ENCODE results near the gene ELL. TPM values are rescaled to one million over a fixed set of nuclear protein-coding genes. Genes with fewer than 3 reads are reported as not detected.

The ELL gene
- total RNA-seq, 1 experiment from 2014 or later = 15.9 TPM

DNA sequence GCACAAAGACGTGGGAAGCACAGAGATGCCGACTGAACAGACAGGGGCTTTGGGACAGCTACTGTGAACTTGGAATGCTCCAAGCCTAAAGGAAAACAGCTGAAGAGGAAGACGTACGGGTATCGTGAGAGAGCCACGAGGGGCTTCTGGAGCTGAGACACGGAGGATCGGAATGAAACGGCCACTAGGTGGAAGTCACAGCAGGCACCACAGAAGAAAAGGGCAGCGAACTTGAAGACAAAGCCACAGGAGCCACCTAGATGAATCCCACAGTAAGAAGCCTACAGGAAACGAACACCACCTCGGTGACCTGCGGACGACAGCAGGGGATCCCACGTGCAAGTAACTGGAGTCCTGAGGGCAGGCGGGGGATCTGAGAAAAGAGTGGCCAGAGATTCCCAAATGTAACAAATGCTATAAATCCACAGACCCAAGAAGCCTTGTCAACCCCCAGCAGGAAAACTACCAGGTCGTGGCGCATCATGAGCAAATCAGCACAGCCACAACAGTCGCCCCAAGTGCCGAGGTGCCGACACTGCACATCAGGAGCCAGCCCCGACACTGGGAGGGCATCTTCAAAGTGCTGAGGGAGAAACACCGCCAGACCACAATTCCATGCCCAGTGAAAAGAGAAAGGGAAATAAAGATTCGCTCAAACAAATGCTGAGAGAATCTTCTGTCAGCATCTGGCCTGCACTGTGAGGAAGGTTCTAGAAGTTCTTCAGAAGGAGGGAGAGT is 44.7 kb downstream of the ELL start:
- no peak for DNase-seq (ENCODE audit: low spot score)
- in situ Hi-C loops (cut with HindIII; ENCODE audit: low sequenced_read_pairs) = no loop called here

DNA sequence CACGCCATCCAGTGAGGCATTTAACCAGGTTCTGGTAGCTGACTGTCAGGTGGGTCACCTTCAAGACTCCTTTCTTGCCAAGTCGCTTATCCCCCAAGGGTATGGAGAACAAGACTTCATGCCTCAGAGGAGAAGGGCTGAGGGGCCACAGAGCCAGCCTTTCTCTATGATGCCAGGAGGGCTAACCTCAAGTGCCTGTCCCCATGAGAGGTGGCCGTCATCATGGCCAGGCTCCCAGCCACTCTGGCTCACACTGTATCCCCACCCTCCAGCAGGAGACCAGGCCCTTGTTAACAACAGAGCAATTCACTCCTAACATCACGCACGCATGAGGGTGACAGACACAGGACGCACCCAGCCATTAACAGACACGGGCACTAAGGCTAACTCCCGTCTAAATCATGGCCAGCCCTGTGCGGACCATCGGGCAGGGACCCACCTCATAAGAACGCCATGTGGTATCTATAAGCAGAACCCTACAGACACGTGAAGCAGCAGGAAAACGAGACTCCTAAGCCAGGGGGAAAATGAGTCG is 45.3 kb downstream of the ELL start:
- in situ Hi-C loops (cut with HindIII; ENCODE audit: low sequenced_read_pairs) = no loop called here
- no peak for DNase-seq (ENCODE audit: low spot score)

- in situ Hi-C loops (cut with HindIII; ENCODE audit: low sequenced_read_pairs) = no loop called here
- peak; percentile 56 for DNase-seq (ENCODE audit: low spot score)
Measured at GRCh38 chr19:18475762-18476331, 46.0 kb downstream of the ELL start.

DNA sequence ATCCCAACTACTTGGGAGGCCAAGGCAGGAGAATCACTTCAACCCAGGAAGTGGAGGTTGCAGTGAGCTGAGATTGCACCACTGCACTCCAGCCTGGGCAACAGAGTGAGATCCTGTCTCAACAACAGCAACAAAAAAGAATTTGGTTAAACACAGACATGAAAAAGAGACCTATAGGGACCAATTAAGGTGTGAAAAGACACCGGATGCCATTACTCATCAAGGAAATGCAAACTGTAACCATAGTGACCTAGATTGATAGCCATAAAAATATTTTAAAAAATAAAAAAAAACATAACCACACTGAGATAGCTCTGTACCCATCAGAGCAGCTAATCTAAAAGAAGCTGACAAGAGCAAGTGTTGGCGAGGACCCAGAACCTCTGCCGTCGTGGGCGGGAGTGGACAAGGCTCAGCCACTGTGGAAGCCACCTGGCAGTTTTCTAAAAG is 46.8 kb downstream of the ELL start:
- no peak for DNase-seq (ENCODE audit: low spot score)
- in situ Hi-C loops (cut with HindIII; ENCODE audit: low sequenced_read_pairs) = no loop called here

DNA sequence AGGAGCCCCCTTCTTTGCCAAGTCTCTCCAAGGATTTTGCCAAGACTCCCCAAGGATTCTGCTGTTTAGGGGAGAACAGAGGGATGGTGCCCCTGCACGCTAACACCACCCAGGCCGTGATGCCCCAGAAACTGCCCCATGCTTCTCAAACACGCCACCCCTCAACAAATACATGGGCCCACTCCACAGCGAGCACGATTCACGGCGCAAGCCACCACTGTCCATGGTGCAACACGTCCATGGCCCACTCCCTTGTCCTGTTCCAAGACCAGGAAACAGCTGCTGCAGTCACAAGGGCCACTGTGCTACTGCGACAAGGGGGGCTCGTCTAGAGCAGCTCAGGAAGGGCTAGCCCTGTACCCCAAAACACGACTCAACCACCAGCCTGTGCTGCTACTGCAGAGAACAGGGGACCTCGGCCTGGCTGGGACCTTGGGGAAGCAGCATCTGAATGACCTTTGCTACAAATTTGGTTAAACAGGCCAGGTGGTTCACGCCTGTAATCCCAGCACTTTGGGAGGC is 47.4 kb downstream of the ELL start:
- no peak for DNase-seq (ENCODE audit: low spot score)
- in situ Hi-C loops (cut with HindIII; ENCODE audit: low sequenced_read_pairs) = no loop called here

GRCh38 chr19:18473706-18474087 is 48.2 kb downstream of the ELL start:
- in situ Hi-C loops (cut with HindIII; ENCODE audit: low sequenced_read_pairs) = no loop called here
- DNase-seq (ENCODE audit: low spot score) = no peak

DNA sequence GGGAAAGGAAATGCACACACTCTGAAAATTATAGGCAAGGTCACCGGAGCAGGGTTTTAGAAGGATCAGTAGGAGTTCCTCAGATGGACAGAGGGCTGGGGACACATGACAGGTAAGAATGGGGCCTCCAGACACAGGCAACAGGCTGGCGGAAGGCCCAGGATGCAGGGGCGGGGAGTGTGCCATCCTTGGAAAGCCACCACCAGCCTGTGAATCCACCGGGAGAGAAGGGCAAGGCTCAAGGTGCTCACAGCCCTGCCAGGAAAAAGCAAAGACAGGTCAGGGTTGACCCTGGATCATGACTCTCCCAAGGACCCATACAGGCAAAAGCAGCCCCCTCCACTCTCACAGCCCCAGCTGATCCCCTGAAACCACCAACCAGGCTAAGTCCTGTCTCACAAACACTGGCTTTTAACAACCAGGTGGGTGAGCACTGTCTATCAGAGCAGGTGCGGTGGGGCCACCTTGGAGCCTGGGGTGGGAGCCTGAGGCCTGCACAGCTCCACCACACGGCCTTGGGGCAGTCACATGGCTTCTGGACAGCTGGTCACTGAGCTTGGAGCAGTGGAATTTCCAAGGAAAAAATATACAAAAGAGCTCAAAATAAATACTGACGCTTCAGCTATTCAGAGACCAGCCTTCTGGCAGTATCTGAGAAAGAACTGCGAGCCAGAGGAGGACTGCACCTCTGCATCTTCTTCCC is 48.7 kb downstream of the ELL start:
- DNase-seq (ENCODE audit: low spot score) = peak; percentile 74
- in situ Hi-C loops (cut with HindIII; ENCODE audit: low sequenced_read_pairs) = no loop called here

- in situ Hi-C loops (cut with HindIII; ENCODE audit: low sequenced_read_pairs) = no loop called here
- no peak for DNase-seq (ENCODE audit: low spot score)
Measured at GRCh38 chr19:18470787-18471186, 51.1 kb downstream of the ELL start.

GRCh38 chr19:18469069-18469846 is 52.6 kb downstream of the ELL start:
- in situ Hi-C loops (cut with HindIII; ENCODE audit: low sequenced_read_pairs) = no loop called here
- DNase-seq (ENCODE audit: low spot score) = peak; percentile 60

- in situ Hi-C loops (cut with HindIII; ENCODE audit: low sequenced_read_pairs) = no loop called here
- DNase-seq (ENCODE audit: low spot score) = no peak
Measured at GRCh38 chr19:18468517-18468916, 53.4 kb downstream of the ELL start.

- in situ Hi-C loops (cut with HindIII; ENCODE audit: low sequenced_read_pairs) = no loop called here
- DNase-seq (ENCODE audit: low spot score) = no peak
Measured at GRCh38 chr19:18467978-18468377, 53.9 kb downstream of the ELL start.

GRCh38 chr19:18466354-18466753 is 55.5 kb downstream of the ELL start:
- in situ Hi-C loops (cut with HindIII; ENCODE audit: low sequenced_read_pairs) = no loop called here
- no peak for DNase-seq (ENCODE audit: low spot score)

DNA sequence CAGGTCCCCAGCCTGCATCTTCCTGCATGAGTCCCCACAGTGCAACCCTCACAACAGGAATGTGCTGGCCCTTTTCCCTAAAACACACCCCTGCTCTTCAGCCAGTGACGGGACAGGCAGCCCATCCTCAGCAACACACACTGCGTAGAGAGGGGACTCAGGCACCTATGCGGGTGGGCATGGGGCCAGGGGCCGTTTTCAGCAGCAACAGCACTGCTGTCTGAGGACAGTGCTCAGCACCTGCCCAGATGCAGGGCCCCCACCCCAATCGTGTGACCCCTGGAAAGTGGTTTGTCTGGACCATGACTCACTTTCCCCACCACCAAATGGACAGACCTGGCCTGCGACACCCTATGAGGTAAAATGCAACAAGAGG is 55.9 kb downstream of the ELL start:
- no peak for DNase-seq (ENCODE audit: low spot score)
- in situ Hi-C loops (cut with HindIII; ENCODE audit: low sequenced_read_pairs) = no loop called here

- no peak for DNase-seq (ENCODE audit: low spot score)
- in situ Hi-C loops (cut with HindIII; ENCODE audit: low sequenced_read_pairs) = no loop called here
Measured at GRCh38 chr19:18465214-18465963, 56.5 kb downstream of the ELL start.

- peak; percentile 90 for DNase-seq (ENCODE audit: low spot score)
- in situ Hi-C loops (cut with HindIII; ENCODE audit: low sequenced_read_pairs) = no loop called here
Measured at GRCh38 chr19:18464646-18465045, 57.2 kb downstream of the ELL start.

- in situ Hi-C loops (cut with HindIII; ENCODE audit: low sequenced_read_pairs) = no loop called here
- no peak for DNase-seq (ENCODE audit: low spot score)
Measured at GRCh38 chr19:18461471-18461870, 60.4 kb downstream of the ELL start.

GRCh38 chr19:18460900-18461299 is 61.0 kb downstream of the ELL start:
- in situ Hi-C loops (cut with HindIII; ENCODE audit: low sequenced_read_pairs) = no loop called here

GRCh38 chr19:18457483-18458331 is 64.2 kb downstream of the ELL start:
- in situ Hi-C loops (cut with HindIII; ENCODE audit: low sequenced_read_pairs) = no loop called here
- DNase-seq (ENCODE audit: low spot score) = no peak

More at GRCh38 chr19:18460900-18461299, 61.0 kb downstream of the ELL start:
- DNase-seq (ENCODE audit: low spot score) = no peak
